ENCODE measurements around the gene ELOA2.
"Not testable (repeated sequence)": the region's sequence is repeated elsewhere in the genome, so short reads cannot be mapped to it uniquely, and the experiment has no call there.

ELOA2 gene

DNA sequence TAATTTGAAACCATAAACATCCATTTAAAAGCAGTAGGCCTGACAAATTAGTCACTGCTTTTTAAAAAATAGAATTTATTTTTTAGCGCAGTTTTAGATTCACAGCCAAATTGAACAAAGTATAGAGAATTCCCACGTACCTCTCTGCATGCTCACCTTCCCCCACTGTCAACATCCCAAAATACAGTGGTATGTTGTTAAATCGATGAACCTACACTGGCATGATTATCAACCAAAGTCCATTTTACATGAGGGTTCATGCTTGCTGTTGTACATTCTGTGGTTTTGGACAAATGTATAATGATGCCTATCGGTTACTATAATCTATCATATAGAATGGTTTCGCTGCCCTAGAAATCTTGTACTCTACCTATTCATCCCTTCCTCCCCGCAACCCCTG is 5.6 kb upstream of the ELOA2 start:
- H3K9me3 ChIP-seq (ENCODE audit: control insufficient read depth, insufficient read depth, low read length), result no peaks in the 10 kb centered on the region
- H3K4me3 ChIP-seq (ENCODE audit: low read depth, low read length), result no peak overlapping the region
- H3K27ac ChIP-seq (ENCODE audit: low read depth, low read length), result no peak overlapping the region
- no peaks in the 10 kb centered on the region for H3K36me3 ChIP-seq (ENCODE audit: control insufficient read depth, insufficient read depth, low read length)
- no peaks in the 10 kb centered on the region for H3K27me3 ChIP-seq (ENCODE audit: control insufficient read depth, insufficient read depth, low read length)
- H3K4me1 ChIP-seq (ENCODE audit: control insufficient read depth, insufficient read depth, low read length), result no peaks in the 10 kb centered on the region
- no peak overlapping the region for H3K9ac ChIP-seq (ENCODE audit: low read depth, low read length)

DNA sequence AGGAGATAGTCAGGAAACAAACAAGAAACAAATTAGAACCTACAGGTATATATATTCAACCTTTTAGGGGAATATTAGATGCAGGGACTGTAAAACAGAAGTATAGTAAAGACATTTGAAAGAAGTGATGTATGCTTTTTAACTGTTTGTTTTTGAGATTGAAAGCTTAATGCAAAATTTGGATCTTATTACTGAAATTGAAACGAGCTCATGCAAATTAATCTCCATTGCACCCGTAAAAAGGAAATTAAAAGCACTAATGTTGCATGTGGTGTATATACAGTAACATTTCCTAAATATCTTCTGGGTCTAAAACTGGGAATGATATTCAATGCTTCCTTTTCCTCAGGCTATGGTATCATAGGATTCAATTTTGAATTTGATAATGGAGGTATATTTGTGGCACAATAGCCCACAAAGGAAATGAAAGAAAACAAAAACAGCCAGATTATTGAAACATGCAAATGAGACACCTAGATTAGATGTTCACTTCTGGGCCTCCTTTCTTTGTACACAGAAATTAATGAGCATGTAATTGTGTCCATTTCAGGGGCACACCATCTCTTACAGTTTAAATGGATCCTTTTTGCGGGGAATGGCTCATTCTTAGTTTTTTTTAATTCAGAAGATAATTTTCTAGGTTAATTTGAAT is 1.6 kb upstream of the ELOA2 start:
- no peaks in the 10 kb centered on the region for H3K27me3 ChIP-seq (ENCODE audit: control insufficient read depth, insufficient read depth, low read length)
- no peak overlapping the region for H3K27ac ChIP-seq (ENCODE audit: low read depth, low read length)
- no peaks in the 10 kb centered on the region for H3K9me3 ChIP-seq (ENCODE audit: control insufficient read depth, insufficient read depth, low read length)
- no peak overlapping the region for H3K9ac ChIP-seq (ENCODE audit: low read depth, low read length)
- no peaks in the 10 kb centered on the region for H3K4me1 ChIP-seq (ENCODE audit: control insufficient read depth, insufficient read depth, low read length)
- H3K36me3 ChIP-seq (ENCODE audit: control insufficient read depth, insufficient read depth, low read length), result no peaks in the 10 kb centered on the region
- no peak overlapping the region for H3K4me3 ChIP-seq (ENCODE audit: low read depth, low read length)

DNA sequence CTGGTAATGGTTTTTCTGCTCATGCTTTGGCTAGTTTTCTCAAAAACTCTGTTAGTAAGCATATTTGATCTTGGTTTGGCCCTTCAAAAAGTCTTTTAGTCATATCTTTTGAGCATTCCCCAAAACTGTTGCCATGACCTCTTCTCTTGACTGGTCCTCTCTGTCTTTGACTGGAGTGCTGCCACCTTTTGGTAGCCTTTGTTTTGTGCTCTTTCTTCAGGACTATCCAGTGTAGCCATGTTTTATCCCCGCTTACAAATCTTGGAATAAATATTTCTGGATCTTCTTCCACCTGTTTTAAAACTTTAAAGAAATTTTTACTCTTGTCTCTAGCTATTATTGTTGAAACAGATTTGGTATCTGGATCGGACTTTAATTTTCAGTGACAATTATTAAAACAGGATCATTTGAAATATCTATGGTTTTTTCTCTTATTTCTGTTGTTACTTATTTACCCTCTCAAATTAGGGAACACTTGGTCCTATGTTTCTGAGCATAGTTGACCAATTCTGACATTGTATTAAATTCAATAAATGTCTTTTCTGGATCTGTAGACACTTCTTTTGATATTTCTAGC is 965 bp upstream of the ELOA2 start:
- Histone ChIP-seq H3K27me3 (ENCODE audit: control insufficient read depth, insufficient read depth, low read length) (no peaks in the 10 kb centered on the region), H3K27ac (ENCODE audit: low read depth, low read length) (no peak overlapping the region), H3K4me1 (ENCODE audit: control insufficient read depth, insufficient read depth, low read length) (no peaks in the 10 kb centered on the region), H3K9me3 (ENCODE audit: control insufficient read depth, insufficient read depth, low read length) (no peaks in the 10 kb centered on the region), H3K9ac (ENCODE audit: low read depth, low read length) (no peak overlapping the region), H3K36me3 (ENCODE audit: control insufficient read depth, insufficient read depth, low read length) (no peaks in the 10 kb centered on the region), H3K4me3 (ENCODE audit: low read depth, low read length) (no peak overlapping the region)

DNA sequence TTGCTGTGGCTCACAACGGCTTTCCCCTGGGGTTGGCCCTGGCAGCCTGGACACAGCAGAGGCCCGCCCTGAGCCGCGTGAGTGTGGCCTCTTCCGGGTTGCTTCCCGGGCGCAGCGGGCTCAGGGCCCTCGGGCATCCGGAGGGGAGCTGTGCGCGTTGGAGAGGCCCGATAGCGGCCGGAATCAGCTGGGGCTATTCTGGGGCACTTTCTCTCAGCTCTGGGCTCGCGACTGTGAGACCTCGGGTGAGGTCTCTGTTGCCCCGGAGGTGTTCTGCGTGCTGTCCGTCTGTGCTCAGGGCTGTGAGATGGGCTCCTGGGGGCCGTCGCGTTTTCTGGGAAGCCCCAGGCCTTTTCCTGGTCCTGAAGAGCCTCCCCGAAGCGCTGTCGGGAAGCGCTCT is 830 bp downstream of the ELOA2 start:
- not testable (repeated sequence) for H3K36me3 ChIP-seq (ENCODE audit: control insufficient read depth, insufficient read depth, low read length); H3K4me1 ChIP-seq (ENCODE audit: control insufficient read depth, insufficient read depth, low read length); H3K27ac ChIP-seq (ENCODE audit: low read depth, low read length); H3K4me3 ChIP-seq (ENCODE audit: low read depth, low read length); H3K9ac ChIP-seq (ENCODE audit: low read depth, low read length); H3K27me3 ChIP-seq (ENCODE audit: control insufficient read depth, insufficient read depth, low read length); H3K9me3 ChIP-seq (ENCODE audit: control insufficient read depth, insufficient read depth, low read length)

DNA sequence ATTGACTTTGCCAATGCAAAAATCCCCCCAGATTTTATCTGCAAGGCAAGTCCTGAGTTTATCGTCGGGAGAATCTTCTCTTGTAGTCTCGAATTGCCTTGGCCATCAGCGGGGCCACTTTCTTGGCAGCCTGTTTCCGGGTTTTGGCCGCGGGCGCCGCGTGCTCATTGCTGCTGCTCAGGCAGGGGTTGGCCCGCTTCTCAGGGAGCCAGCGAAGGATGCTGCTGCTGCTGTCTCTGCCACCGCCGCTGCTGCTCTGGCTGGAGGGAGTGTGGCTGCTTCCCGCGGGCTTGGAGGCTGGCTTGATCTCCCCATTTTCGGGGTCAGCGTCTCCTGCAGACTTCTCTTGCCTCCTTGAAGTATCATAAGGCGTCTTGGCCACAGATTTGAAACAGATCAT is 2.5 kb downstream of the ELOA2 start:
- H3K4me3 ChIP-seq (ENCODE audit: low read depth, low read length), result no peak overlapping the region
- no peak overlapping the region for H3K27ac ChIP-seq (ENCODE audit: low read depth, low read length)

DNA sequence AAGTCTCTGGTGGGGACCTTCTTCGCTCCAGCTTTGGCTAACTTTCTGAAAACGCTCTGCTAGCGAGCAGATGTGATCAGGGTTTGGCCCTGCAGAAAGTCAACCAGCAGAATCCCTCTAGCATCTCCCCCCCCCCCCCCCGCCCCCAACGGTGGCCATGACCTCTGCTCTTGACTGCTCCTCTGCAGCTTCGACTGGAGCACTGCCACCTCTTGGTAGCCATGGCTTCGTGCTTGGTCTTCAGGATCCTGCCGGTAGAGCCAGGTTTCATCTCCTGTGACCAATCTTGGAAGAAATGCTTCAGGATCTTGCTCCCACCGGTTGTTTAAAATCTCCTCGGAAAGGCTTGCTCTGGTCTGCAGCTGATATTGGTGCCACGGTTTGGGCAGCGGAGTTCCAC is 4.5 kb downstream of the ELOA2 start:
- not testable (repeated sequence) for H3K36me3 ChIP-seq (ENCODE audit: control insufficient read depth, insufficient read depth, low read length); H3K9ac ChIP-seq (ENCODE audit: low read depth, low read length); H3K4me3 ChIP-seq (ENCODE audit: low read depth, low read length); H3K9me3 ChIP-seq (ENCODE audit: control insufficient read depth, insufficient read depth, low read length); H3K4me1 ChIP-seq (ENCODE audit: control insufficient read depth, insufficient read depth, low read length); H3K27me3 ChIP-seq (ENCODE audit: control insufficient read depth, insufficient read depth, low read length); H3K27ac ChIP-seq (ENCODE audit: low read depth, low read length)

More for the DNA sequence above, 2.5 kb downstream of the ELOA2 start:
- Histone ChIP-seq H3K9ac (ENCODE audit: low read depth, low read length) (no peak overlapping the region), H3K27me3 (ENCODE audit: control insufficient read depth, insufficient read depth, low read length) (no peaks in the 10 kb centered on the region), H3K36me3 (ENCODE audit: control insufficient read depth, insufficient read depth, low read length) (no peaks in the 10 kb centered on the region), H3K4me1 (ENCODE audit: control insufficient read depth, insufficient read depth, low read length) (no peaks in the 10 kb centered on the region), H3K9me3 (ENCODE audit: control insufficient read depth, insufficient read depth, low read length) (no peaks in the 10 kb centered on the region)

DNA sequence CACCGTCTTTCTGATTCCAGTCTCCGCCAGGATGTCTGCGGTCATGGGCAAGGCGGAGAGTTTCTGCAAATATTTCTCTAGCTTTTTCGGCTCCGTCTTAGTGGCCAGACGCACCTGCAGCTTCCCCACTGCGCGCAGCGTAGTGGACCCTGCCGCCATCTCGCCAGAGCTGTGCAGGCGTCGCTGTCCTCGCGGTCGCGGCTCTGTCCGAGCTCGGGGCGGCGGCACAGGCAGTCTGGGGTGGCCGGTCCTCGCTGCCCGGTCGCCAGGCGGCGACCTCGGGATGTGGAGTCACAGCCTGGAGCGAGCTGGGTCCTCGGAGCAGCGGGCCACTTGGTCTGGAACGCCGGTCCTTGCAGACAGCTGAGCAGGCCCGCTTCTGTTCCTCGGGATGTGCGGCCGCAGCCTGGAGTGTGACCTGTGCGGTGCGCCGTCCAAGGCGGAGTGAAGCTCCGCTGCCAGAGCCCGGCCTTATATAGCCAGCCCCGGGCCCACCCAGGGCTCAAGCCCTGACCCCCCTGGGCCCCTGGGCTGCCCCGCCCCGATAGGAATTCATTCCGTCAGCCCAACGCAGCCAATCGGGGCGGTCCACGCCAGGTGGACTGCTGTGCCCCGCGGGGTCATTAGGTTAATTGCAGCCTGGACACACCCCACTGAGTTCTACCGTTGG is 5.6 kb downstream of the ELOA2 start:
- not testable (repeated sequence) for H3K27ac ChIP-seq (ENCODE audit: low read depth, low read length); H3K9me3 ChIP-seq (ENCODE audit: control insufficient read depth, insufficient read depth, low read length); H3K4me3 ChIP-seq (ENCODE audit: low read depth, low read length); H3K9ac ChIP-seq (ENCODE audit: low read depth, low read length); H3K27me3 ChIP-seq (ENCODE audit: control insufficient read depth, insufficient read depth, low read length); H3K36me3 ChIP-seq (ENCODE audit: control insufficient read depth, insufficient read depth, low read length); H3K4me1 ChIP-seq (ENCODE audit: control insufficient read depth, insufficient read depth, low read length)

DNA sequence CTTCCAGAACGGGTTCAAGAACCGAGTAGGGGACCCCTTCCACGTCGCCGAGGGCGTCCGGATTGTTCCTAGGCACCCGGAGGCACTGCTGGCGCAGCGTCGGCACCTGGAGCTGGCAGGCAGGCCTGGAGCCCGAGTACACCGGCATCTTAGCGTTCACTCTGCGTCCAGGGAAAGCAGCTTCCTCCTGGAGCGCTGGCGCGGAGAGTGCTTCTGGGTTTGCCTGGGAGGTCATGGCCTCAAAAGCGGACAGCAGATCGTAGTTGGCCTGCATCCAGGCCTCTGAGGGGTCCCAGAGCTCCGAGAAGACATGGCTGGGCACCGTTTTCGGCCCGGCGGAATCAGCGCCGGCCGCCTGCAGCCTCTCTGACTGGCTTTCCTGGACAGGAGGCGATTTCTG is 6.7 kb downstream of the ELOA2 start:
- H3K27me3 ChIP-seq (ENCODE audit: control insufficient read depth, insufficient read depth, low read length); H3K36me3 ChIP-seq (ENCODE audit: control insufficient read depth, insufficient read depth, low read length); H3K9me3 ChIP-seq (ENCODE audit: control insufficient read depth, insufficient read depth, low read length); H3K4me3 ChIP-seq (ENCODE audit: low read depth, low read length); H3K9ac ChIP-seq (ENCODE audit: low read depth, low read length); H3K4me1 ChIP-seq (ENCODE audit: control insufficient read depth, insufficient read depth, low read length); H3K27ac ChIP-seq (ENCODE audit: low read depth, low read length): not testable (repeated sequence)

DNA sequence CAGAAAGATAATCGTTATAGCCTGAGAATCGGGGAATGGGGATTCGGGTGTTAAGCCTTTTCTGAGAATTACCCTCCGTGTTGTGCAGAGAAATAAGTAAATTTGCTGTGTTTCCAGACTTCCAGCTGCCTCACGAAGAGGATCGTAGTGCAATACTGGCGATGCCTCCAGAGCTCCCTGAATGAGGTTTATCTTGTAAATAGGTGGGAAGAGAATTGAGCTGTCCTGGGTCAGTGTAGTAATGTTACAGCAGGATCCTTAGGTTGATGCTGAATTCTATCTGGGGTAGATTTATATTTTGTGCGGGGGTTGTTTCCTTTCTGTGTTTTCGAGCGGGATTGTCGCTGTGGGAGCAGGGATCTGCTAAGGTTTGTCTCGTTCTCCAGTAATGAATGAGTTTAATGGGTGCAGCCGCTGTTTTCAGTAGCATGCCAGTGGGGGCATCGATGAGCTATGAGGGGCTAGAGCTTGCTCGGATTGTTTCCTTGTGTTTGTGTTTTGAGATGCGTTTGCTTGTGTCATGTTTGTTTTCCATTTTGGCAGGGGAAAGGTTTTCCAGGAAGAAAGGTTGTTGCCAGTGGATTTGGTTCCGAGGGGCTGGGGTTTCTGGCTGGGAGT is 9.8 kb downstream of the ELOA2 start:
- H3K27ac ChIP-seq (ENCODE audit: low read depth, low read length); H3K9me3 ChIP-seq (ENCODE audit: control insufficient read depth, insufficient read depth, low read length); H3K4me3 ChIP-seq (ENCODE audit: low read depth, low read length); H3K27me3 ChIP-seq (ENCODE audit: control insufficient read depth, insufficient read depth, low read length); H3K36me3 ChIP-seq (ENCODE audit: control insufficient read depth, insufficient read depth, low read length); H3K9ac ChIP-seq (ENCODE audit: low read depth, low read length); H3K4me1 ChIP-seq (ENCODE audit: control insufficient read depth, insufficient read depth, low read length): not testable (repeated sequence)

DNA sequence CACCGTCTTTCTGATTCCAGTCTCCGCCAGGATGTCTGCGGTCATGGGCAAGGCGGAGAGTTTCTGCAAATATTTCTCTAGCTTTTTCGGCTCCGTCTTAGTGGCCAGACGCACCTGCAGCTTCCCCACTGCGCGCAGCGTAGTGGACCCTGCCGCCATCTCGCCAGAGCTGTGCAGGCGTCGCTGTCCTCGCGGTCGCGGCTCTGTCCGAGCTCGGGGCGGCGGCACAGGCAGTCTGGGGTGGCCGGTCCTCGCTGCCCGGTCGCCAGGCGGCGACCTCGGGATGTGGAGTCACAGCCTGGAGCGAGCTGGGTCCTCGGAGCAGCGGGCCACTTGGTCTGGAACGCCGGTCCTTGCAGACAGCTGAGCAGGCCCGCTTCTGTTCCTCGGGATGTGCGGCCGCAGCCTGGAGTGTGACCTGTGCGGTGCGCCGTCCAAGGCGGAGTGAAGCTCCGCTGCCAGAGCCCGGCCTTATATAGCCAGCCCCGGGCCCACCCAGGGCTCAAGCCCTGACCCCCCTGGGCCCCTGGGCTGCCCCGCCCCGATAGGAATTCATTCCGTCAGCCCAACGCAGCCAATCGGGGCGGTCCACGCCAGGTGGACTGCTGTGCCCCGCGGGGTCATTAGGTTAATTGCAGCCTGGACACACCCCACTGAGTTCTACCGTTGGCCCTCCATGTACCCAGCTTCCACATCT is 11.5 kb downstream of the ELOA2 start:
- H3K4me1 ChIP-seq (ENCODE audit: control insufficient read depth, insufficient read depth, low read length); H3K27me3 ChIP-seq (ENCODE audit: control insufficient read depth, insufficient read depth, low read length); H3K36me3 ChIP-seq (ENCODE audit: control insufficient read depth, insufficient read depth, low read length); H3K4me3 ChIP-seq (ENCODE audit: low read depth, low read length); H3K9me3 ChIP-seq (ENCODE audit: control insufficient read depth, insufficient read depth, low read length); H3K9ac ChIP-seq (ENCODE audit: low read depth, low read length); H3K27ac ChIP-seq (ENCODE audit: low read depth, low read length): not testable (repeated sequence)

DNA sequence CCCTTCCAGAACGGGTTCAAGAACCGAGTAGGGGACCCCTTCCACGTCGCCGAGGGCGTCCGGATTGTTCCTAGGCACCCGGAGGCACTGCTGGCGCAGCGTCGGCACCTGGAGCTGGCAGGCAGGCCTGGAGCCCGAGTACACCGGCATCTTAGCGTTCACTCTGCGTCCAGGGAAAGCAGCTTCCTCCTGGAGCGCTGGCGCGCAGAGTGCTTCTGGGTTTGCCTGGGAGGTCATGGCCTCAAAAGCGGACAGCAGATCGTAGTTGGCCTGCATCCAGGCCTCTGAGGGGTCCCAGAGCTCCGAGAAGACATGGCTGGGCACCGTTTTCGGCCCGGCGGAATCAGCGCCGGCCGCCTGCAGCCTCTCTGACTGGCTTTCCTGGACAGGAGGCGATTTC is 12.6 kb downstream of the ELOA2 start:
- not testable (repeated sequence) for H3K4me3 ChIP-seq (ENCODE audit: low read depth, low read length); H3K4me1 ChIP-seq (ENCODE audit: control insufficient read depth, insufficient read depth, low read length); H3K27ac ChIP-seq (ENCODE audit: low read depth, low read length); H3K9me3 ChIP-seq (ENCODE audit: control insufficient read depth, insufficient read depth, low read length); H3K36me3 ChIP-seq (ENCODE audit: control insufficient read depth, insufficient read depth, low read length); H3K27me3 ChIP-seq (ENCODE audit: control insufficient read depth, insufficient read depth, low read length); H3K9ac ChIP-seq (ENCODE audit: low read depth, low read length)

All from HUES48 (cell line).